Measurements from ENCODE around the gene PTOV1.

DNA sequence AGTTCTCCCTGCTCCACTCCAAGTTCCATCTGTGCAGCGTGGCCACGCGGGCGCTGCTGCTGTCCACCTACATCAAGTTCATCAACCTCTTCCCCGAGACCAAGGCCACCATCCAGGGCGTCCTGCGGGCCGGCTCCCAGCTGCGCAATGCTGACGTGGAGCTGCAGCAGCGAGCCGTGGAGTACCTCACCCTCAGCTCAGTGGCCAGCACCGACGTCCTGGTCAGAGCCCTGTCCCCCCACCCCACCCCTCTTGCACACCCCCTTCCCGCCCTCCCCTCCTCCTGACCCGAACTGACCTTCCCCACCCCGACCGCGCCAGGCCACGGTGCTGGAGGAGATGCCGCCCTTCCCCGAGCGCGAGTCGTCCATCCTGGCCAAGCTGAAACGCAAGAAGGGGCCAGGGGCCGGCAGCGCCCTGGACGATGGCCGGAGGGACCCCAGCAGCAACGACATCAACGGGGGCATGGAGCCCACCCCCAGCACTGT is 49.5 kb upstream of the PTOV1 start:
- TF ChIP-seq POLR2A (IDR thresholded peaks at IDR 0.05; ENCODE audit: low read depth, low read length) = no peak
- TF ChIP-seq MAFK (IDR thresholded peaks at IDR 0.05; ENCODE audit: low read depth, low read length) = no peak
- TF ChIP-seq, protein P1, sequence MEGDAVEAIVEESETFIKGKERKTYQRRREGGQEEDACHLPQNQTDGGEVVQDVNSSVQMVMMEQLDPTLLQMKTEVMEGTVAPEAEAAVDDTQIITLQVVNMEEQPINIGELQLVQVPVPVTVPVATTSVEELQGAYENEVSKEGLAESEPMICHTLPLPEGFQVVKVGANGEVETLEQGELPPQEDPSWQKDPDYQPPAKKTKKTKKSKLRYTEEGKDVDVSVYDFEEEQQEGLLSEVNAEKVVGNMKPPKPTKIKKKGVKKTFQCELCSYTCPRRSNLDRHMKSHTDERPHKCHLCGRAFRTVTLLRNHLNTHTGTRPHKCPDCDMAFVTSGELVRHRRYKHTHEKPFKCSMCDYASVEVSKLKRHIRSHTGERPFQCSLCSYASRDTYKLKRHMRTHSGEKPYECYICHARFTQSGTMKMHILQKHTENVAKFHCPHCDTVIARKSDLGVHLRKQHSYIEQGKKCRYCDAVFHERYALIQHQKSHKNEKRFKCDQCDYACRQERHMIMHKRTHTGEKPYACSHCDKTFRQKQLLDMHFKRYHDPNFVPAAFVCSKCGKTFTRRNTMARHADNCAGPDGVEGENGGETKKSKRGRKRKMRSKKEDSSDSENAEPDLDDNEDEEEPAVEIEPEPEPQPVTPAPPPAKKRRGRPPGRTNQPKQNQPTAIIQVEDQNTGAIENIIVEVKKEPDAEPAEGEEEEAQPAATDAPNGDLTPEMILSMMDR (conservative IDR thresholded peaks at IDR 0.05; ENCODE audit: low read depth, low read length) = no peak
- no peak for TF ChIP-seq BHLHE40 (IDR thresholded peaks at IDR 0.05; ENCODE audit: low read depth, low read length)
- TF ChIP-seq SMC3 (IDR thresholded peaks at IDR 0.05; ENCODE audit: low read depth, low read length) = no peak
- no peak for TF ChIP-seq RFX5 (IDR thresholded peaks at IDR 0.05; ENCODE audit: low read depth, low read length)
- TF ChIP-seq MXI1 (IDR thresholded peaks at IDR 0.05; ENCODE audit: borderline replicate concordance, low read depth, low read length) = no peak
- no peak for TF ChIP-seq RAD21 (IDR thresholded peaks at IDR 0.05; ENCODE audit: low read length)
- TF ChIP-seq CEBPB (IDR thresholded peaks at IDR 0.05; ENCODE audit: low read depth, low read length) = no peak
- TF ChIP-seq RCOR1 (IDR thresholded peaks at IDR 0.05; ENCODE audit: insufficient replicate concordance, low read length) = no peak
- TF ChIP-seq FOS (IDR thresholded peaks at IDR 0.05; ENCODE audit: low read depth, low read length) = no peak
